ENCODE results near the gene FGF19. TPM values are rescaled to one million over a fixed set of nuclear protein-coding genes. Genes with fewer than 3 reads are reported as not detected.

The FGF19 gene
- total RNA-seq, 1 donor from 2014 or later = not detected

- intact Hi-C loops (cut with micrococcal nuclease) = no loop called here
- Histone ChIP-seq H3K4me3 (no peak overlapping the region), H3K9me3 (replicated peaks) (no peaks in the 10 kb centered on the region), H3K4me1 (peaks cover 51% of the 10 kb centered on the region), H3K27ac (replicated peaks) (no peak overlapping the region), H3K36me3 (peaks cover 68% of the 10 kb centered on the region), H3K27me3 (ENCODE audit: low read depth) (no peaks in the 10 kb centered on the region)
- TF ChIP-seq CTCF (IDR thresholded peaks at IDR 0.05; ENCODE audit: borderline replicate concordance) = no peak
- no peak for DNase-seq
Observed at GRCh38 chr11:69651834-69652620, 51.8 kb downstream of the FGF19 start.

- no peak for TF ChIP-seq CTCF (IDR thresholded peaks at IDR 0.05; ENCODE audit: borderline replicate concordance)
- DNase-seq = no peak
- H3K4me1 ChIP-seq = peaks cover 62% of the 10 kb centered on the region
Observed at GRCh38 chr11:69650832-69651344, 52.9 kb downstream of the FGF19 start.

GRCh38 chr11:69650081-69650831 is 53.6 kb downstream of the FGF19 start:
- peaks cover 68% of the 10 kb centered on the region for H3K4me1 ChIP-seq
- no peaks in the 10 kb centered on the region for H3K27me3 ChIP-seq (ENCODE audit: low read depth)
- intact Hi-C loops (cut with micrococcal nuclease) = no loop called here
- no peak overlapping the region for H3K4me3 ChIP-seq
- H3K27ac ChIP-seq (replicated peaks) = peak overlapping the region; percentile 10
- DNase-seq = no peak
- no peak for TF ChIP-seq CTCF (IDR thresholded peaks at IDR 0.05; ENCODE audit: borderline replicate concordance)
- H3K36me3 ChIP-seq = peaks cover 74% of the 10 kb centered on the region
- H3K9me3 ChIP-seq (replicated peaks) = no peaks in the 10 kb centered on the region

More at GRCh38 chr11:69650832-69651344, 52.9 kb downstream of the FGF19 start:
- no peaks in the 10 kb centered on the region for H3K9me3 ChIP-seq (replicated peaks)
- no peak overlapping the region for H3K4me3 ChIP-seq
- H3K27ac ChIP-seq (replicated peaks) = peak overlapping the region; percentile 10
- intact Hi-C loops (cut with micrococcal nuclease) = no loop called here
- H3K36me3 ChIP-seq = peaks cover 68% of the 10 kb centered on the region
- H3K27me3 ChIP-seq (ENCODE audit: low read depth) = no peaks in the 10 kb centered on the region

GRCh38 chr11:69649576-69649900 is 54.3 kb downstream of the FGF19 start:
- no peak for DNase-seq
- Histone ChIP-seq H3K9me3 (replicated peaks) (no peaks in the 10 kb centered on the region), H3K4me1 (peaks cover 76% of the 10 kb centered on the region), H3K4me3 (no peak overlapping the region), H3K27me3 (ENCODE audit: low read depth) (no peaks in the 10 kb centered on the region), H3K27ac (replicated peaks) (no peak overlapping the region), H3K36me3 (peaks cover 80% of the 10 kb centered on the region)
- intact Hi-C loops (cut with micrococcal nuclease) = loop anchor here (5.0 kb wide), 1 partner anchor 547 kb away; no protein-coding TSS in a partner anchor
- no peak for TF ChIP-seq CTCF (IDR thresholded peaks at IDR 0.05; ENCODE audit: borderline replicate concordance)

GRCh38 chr11:69648679-69649575 is 54.9 kb downstream of the FGF19 start:
- Histone ChIP-seq H3K36me3 (peaks cover 77% of the 10 kb centered on the region), H3K27ac (replicated peaks) (peak overlapping the region; percentile 99), H3K4me1 (peaks cover 82% of the 10 kb centered on the region), H3K27me3 (ENCODE audit: low read depth) (no peaks in the 10 kb centered on the region), H3K9me3 (replicated peaks) (no peaks in the 10 kb centered on the region), H3K4me3 (no peak overlapping the region)
- intact Hi-C loops (cut with micrococcal nuclease) = loop anchor here (5.0 kb wide), 1 partner anchor 547 kb away; no protein-coding TSS in a partner anchor
- no peak for DNase-seq
- TF ChIP-seq CTCF (IDR thresholded peaks at IDR 0.05; ENCODE audit: borderline replicate concordance) = no peak
